ENCODE data around the gene CABP5. TPM values are rescaled to one million over a fixed set of nuclear protein-coding genes. Genes with fewer than 3 reads are reported as not detected.

The CABP5 gene
- not detected in 2 replicates for total RNA-seq

GRCh38 chr19:48043675-48044258 lies at the start of gene CABP5:
TSS of gene CABP5 (minus strand) at chr19:48044079. CDS start at chr19:48043922, 157 bp downstream.

GRCh38 chr19:47994209-47994802 lies 49.6 kb downstream of the CABP5 start, which contains the start of gene ELSPBP1:
TSS of gene ELSPBP1 (plus strand) at chr19:47994632. CDS start at chr19:48008668, 14,036 bp downstream.

GRCh38 chr19:47992070-47992469 lies 51.8 kb downstream of the CABP5 start, which contains the start of gene BSPH1:
TSS of gene BSPH1 (minus strand) at chr19:47992170. CDS start at chr19:47992081, 89 bp downstream.

Other genes starting within 250 kb of the CABP5 start
- not detected in 2 replicates for gene TPRX1, start 239.5 kb downstream of the CABP5 start, total RNA-seq
- gene CRX, start 222.1 kb downstream of the CABP5 start, total RNA-seq: not detected in 2 replicates
- gene TPRX2, start 184.8 kb downstream of the CABP5 start, total RNA-seq: not detected in 2 replicates
- not detected in 2 replicates for gene SULT2A1, start 157.8 kb downstream of the CABP5 start, total RNA-seq
- gene BSPH1, start 51.9 kb downstream of the CABP5 start, total RNA-seq: not detected in 2 replicates
- gene ELSPBP1, start 49.4 kb downstream of the CABP5 start, total RNA-seq: not detected in 2 replicates
- 27.0 and 40.9 TPM in 2 replicates for gene PLA2G4C, start 66.7 kb upstream of the CABP5 start, total RNA-seq
- 22.6 and 51.4 TPM in 2 replicates for gene LIG1, start 126.3 kb upstream of the CABP5 start, total RNA-seq
- gene ZSWIM9, start 126.6 kb upstream of the CABP5 start, total RNA-seq: 2.9 TPM in 2 replicates
- gene CARD8, start 211.8 kb upstream of the CABP5 start, total RNA-seq: 106 and 112 TPM in 2 replicates
- 0.28 and 1.7 TPM in 2 replicates for gene ZNF114, start 226.0 kb upstream of the CABP5 start, total RNA-seq

All from endothelial cell of coronary artery (primary cell).